GM12873 (cell line): ENCODE data around the gene ASB2.

Source experiments
- CTCF ChIP-seq: IDR thresholded peaks from 2 replicates; pipeline ENCODE4 v1.5.1; 2012; ENCODE audit warnings: low read depth, mild to moderate bottlenecking, moderate library complexity, low read length, control low read depth; ENCODE audit not compliant: insufficient read depth; ENCODE audit errors: missing control alignments

The ASB2 gene

GRCh38 chr14:93959239-93960107, 16.9 kb downstream of the ASB2 start:
- no peak for TF ChIP-seq CTCF

- TF ChIP-seq CTCF: no peak
Observed at GRCh38 chr14:93958567-93959238, 17.7 kb downstream of the ASB2 start.

- TF ChIP-seq CTCF: no peak
Observed at GRCh38 chr14:93957751-93958566, 18.4 kb downstream of the ASB2 start.

GRCh38 chr14:93957333-93957710, 19.0 kb downstream of the ASB2 start:
- TF ChIP-seq CTCF: no peak

GRCh38 chr14:93956514-93957332, 19.6 kb downstream of the ASB2 start:
- TF ChIP-seq CTCF: no peak

- TF ChIP-seq CTCF: no peak
Observed at GRCh38 chr14:93955850-93956481, 20.4 kb downstream of the ASB2 start.
